Keratinocyte (primary cell): Measurements from ENCODE around the gene LRRC17. TPM values are rescaled to one million over a fixed set of nuclear protein-coding genes. Genes with fewer than 3 reads are reported as not detected.

Experiments
- DNase-seq: peaks from one replicate; pipeline ENCODE4 v3.0.0-alpha.2; 2011; ENCODE audit warnings: low read depth, missing footprints, low spot score
- FAIRE-seq: peaks from 2 replicates; lab custom pipeline; 2011; peaks lifted over from hg19 to GRCh38; lab: Jason Lieb, UNC
- H2AFZ ChIP-seq: 2 replicates; pipeline ENCODE4 v1.6.0; 2012; ENCODE audit warnings: low read length, control low read depth, inconsistent platforms; ENCODE audit not compliant: control insufficient read depth
- H3K27ac ChIP-seq: 2 replicates; pipeline ENCODE4 v1.5.1; 2011; ENCODE audit warnings: low read length; ENCODE audit not compliant: control insufficient read depth, insufficient read depth
- H3K27me3 ChIP-seq: 3 replicates; pipeline ENCODE4 v1.6.0; 2011; ENCODE audit warnings: low read length; ENCODE audit not compliant: control insufficient read depth, insufficient read depth; ENCODE audit errors: extremely low read depth
- H3K36me3 ChIP-seq, 2 experiments: 2 replicates in 1 of 2; 3 replicates in 1 of 2; pipeline ENCODE4 v1.5.1; 2011; ENCODE audit warnings: low read length in 2 of 2, mild to moderate bottlenecking in 1 of 2; ENCODE audit not compliant: control insufficient read depth in 2 of 2, insufficient read depth in 2 of 2; ENCODE audit errors: extremely low read depth in 1 of 2
- H3K4me1 ChIP-seq: 3 replicates; pipeline ENCODE4 v1.5.1; 2011; ENCODE audit warnings: low read length; ENCODE audit not compliant: control insufficient read depth, insufficient read depth; ENCODE audit errors: extremely low read depth
- H3K4me2 ChIP-seq: 3 replicates; pipeline ENCODE4 v1.6.0; 2011; ENCODE audit warnings: low read depth, low read length; ENCODE audit not compliant: control insufficient read depth, insufficient read depth; ENCODE audit errors: extremely low read depth
- H3K4me3 ChIP-seq, 3 experiments: fragments of 200-600 bp in 1 of 3; sonication (generic) in 1 of 3; 2 replicates in 2 of 3; 3 replicates in 1 of 3; pipeline ENCODE4 v1.5.1; 2011 to 2016; ENCODE audit warnings: low read length in 3 of 3, mild to moderate bottlenecking in 3 of 3, control low read depth in 2 of 3, inconsistent platforms in 1 of 3, low read depth in 1 of 3, mixed read lengths in 1 of 3, mixed run types in 1 of 3, moderate library complexity in 1 of 3; ENCODE audit not compliant: control insufficient read depth in 2 of 3, insufficient read depth in 2 of 3; ENCODE audit errors: extremely low read depth in 1 of 3
- H3K79me2 ChIP-seq: 2 replicates; pipeline ENCODE4 v1.6.0; 2012; ENCODE audit warnings: low read length; ENCODE audit not compliant: control insufficient read depth, insufficient read depth
- H3K9ac ChIP-seq: 3 replicates; pipeline ENCODE4 v1.6.0; 2011; ENCODE audit warnings: low read length; ENCODE audit not compliant: control insufficient read depth, insufficient read depth; ENCODE audit errors: extremely low read depth
- H3K9me1 ChIP-seq: 3 replicates; pipeline ENCODE4 v1.6.0; 2011; ENCODE audit warnings: low read length; ENCODE audit not compliant: control insufficient read depth, insufficient read depth; ENCODE audit errors: extremely low read depth
- H3K9me3 ChIP-seq: 2 replicates; pipeline ENCODE4 v1.5.1; 2012; ENCODE audit warnings: low read depth, low read length; ENCODE audit not compliant: control insufficient read depth
- H4K20me1 ChIP-seq: 3 replicates; pipeline ENCODE4 v1.6.0; 2011; ENCODE audit warnings: low read length; ENCODE audit not compliant: control insufficient read depth, insufficient read depth; ENCODE audit errors: extremely low read depth
- EZH2 ChIP-seq: IDR thresholded peaks from one replicate; pipeline ENCODE4 v1.6.1; 2012; ENCODE audit warnings: inconsistent platforms, mild to moderate bottlenecking, low read length, moderate library complexity
- dilution Hi-C: fragments of 300-500 bp; cut with MboI; formaldehyde crosslinking; loops from one replicate; pipeline ENCODE4 v1.7.0; 2020; ENCODE audit warnings: low sequenced_read_pairs; ENCODE audit not compliant: extremely low pct_ligation_motif_present
- polyA plus RNA-seq, 5 experiments: library from polyadenylated mRNA; depleted of rRNA in 3 of 5; stranded (reverse) in 3 of 5; stranded (forward) in 1 of 5; unstranded in 1 of 5; fragments of >200 nt; gene quantifications; 1 replicate in 1 of 5; 2 replicates in 3 of 5; 3 replicates in 1 of 5; pipeline versions ENCODE4 v1.2.1 to v1.2.3, GENCODE V29; 2011 to 2012; ENCODE audit warnings: missing spikeins in 2 of 5, low read depth in 1 of 5, low replicate concordance in 1 of 5
- TF ChIP-seq, protein P1 (sequence below), 3 experiments: IDR thresholded peaks in 1 of 3; conservative IDR thresholded peaks in 1 of 3; optimal IDR thresholded peaks in 1 of 3; 2 replicates in 2 of 3; 3 replicates in 1 of 3; pipeline versions ENCODE3 to v1.5.1; 2011; ENCODE audit warnings: low read length in 3 of 3, mild to moderate bottlenecking in 3 of 3, moderate library complexity in 2 of 3, control low read depth in 1 of 3, inconsistent platforms in 1 of 3; ENCODE audit not compliant: insufficient read depth in 2 of 3; ENCODE audit errors: extremely low read depth in 1 of 3

Gene LRRC17
- polyA plus RNA-seq, 1 donor (not counting 4 experiments of a cell fraction or from before 2014, with no cell fraction given), result 0.20 TPM

DNA sequence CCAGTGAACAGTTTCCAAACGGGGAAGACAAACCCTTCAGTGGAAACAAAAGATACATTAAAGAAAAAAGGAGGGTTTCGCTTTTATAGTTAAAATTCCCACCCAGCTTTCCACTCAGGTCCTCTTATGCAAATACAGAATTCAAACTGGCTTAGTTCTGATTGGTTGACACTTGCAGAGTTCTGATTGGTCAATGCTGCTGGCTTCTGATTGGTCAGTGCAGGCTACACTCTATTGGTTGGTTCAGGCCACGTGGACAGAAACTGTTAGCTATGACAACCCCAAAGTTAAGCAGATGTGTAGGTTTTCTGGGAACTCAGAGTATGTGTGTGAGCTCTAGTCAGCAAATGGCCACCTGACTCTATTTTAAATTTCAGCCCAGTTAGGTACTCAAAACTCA lies 81.8 kb downstream of the LRRC17 start:
- no peaks in the 10 kb centered on the region for H3K9me3 ChIP-seq
- TF ChIP-seq, protein P1, sequence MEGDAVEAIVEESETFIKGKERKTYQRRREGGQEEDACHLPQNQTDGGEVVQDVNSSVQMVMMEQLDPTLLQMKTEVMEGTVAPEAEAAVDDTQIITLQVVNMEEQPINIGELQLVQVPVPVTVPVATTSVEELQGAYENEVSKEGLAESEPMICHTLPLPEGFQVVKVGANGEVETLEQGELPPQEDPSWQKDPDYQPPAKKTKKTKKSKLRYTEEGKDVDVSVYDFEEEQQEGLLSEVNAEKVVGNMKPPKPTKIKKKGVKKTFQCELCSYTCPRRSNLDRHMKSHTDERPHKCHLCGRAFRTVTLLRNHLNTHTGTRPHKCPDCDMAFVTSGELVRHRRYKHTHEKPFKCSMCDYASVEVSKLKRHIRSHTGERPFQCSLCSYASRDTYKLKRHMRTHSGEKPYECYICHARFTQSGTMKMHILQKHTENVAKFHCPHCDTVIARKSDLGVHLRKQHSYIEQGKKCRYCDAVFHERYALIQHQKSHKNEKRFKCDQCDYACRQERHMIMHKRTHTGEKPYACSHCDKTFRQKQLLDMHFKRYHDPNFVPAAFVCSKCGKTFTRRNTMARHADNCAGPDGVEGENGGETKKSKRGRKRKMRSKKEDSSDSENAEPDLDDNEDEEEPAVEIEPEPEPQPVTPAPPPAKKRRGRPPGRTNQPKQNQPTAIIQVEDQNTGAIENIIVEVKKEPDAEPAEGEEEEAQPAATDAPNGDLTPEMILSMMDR (optimal IDR thresholded peaks at IDR 0.05 in 1 of 3, IDR thresholded peaks at IDR 0.05 in 1 of 3, conservative IDR thresholded peaks at IDR 0.05 in 1 of 3; ENCODE audit: extremely low read depth in 1 of 3, insufficient read depth in 2 of 3, low read length in 3 of 3), result no peak
- TF ChIP-seq EZH2, result no peak
- no peaks in the 10 kb centered on the region for H3K79me2 ChIP-seq
- no peak overlapping the region for H3K27ac ChIP-seq
- no peak overlapping the region for H2AFZ ChIP-seq
- no peaks in the 10 kb centered on the region for H3K9me1 ChIP-seq
- H3K9ac ChIP-seq, result no peak overlapping the region
- H3K36me3 ChIP-seq, result no peaks in the 10 kb centered on the region
- H4K20me1 ChIP-seq, result no peaks in the 10 kb centered on the region
- no peaks in the 10 kb centered on the region for H3K27me3 ChIP-seq
- no peak overlapping the region for H3K4me3 ChIP-seq
- DNase-seq, result no peak
- H3K4me1 ChIP-seq, result peaks cover 32% of the 10 kb centered on the region
- dilution Hi-C loops, result no loop called here
- no peak for FAIRE-seq
- no peak overlapping the region for H3K4me2 ChIP-seq

Other genes with a start within 250 kb of the LRRC17 start
- gene POLR2J2, start 241.3 kb upstream of the LRRC17 start, polyA plus RNA-seq, result 1.9 to 3.1 TPM (median 2.8 TPM) in 3 replicates
- 2.9 to 7.3 TPM (median 4.1 TPM) in 3 replicates for gene FAM185A, start 164.0 kb upstream of the LRRC17 start, polyA plus RNA-seq
- 0.19 to 0.24 TPM (median 0.20 TPM) in 3 replicates for gene FBXL13, start 161.8 kb downstream of the LRRC17 start, polyA plus RNA-seq
- 27.4 to 47.1 TPM (median 31.6 TPM) in 3 replicates for gene ARMC10, start 162.1 kb downstream of the LRRC17 start, polyA plus RNA-seq
- gene NAPEPLD, start 236.1 kb downstream of the LRRC17 start, polyA plus RNA-seq, result 2.6 to 3.8 TPM (median 3.4 TPM) in 3 replicates